Liver (tissue), 9 donors: ENCODE measurements around the gene NODAL. TPM values are rescaled to one million over a fixed set of nuclear protein-coding genes. Genes with fewer than 3 reads are reported as not detected.
A peak's percentile ranks its signal among the peaks of the same experiment; 100 is the strongest.

Experiments
- DNase-seq: peaks from one replicate; pipeline ENCODE4 v3.0.0-alpha.2; 2017; ENCODE audit warnings: low spot score
- H3K27ac ChIP-seq, 2 donors: one replicate each; pipeline ENCODE4 v1.7.0; 2013; ENCODE audit warnings: inconsistent platforms in 2 of 2, low read length in 2 of 2, control low read depth in 1 of 2, low read depth in 1 of 2, mild to moderate bottlenecking in 1 of 2
- H3K27me3 ChIP-seq, 4 donors: one replicate each; pipeline versions ENCODE4 v1.6.1 to v1.7.0; 2013; ENCODE audit warnings: low read length in 3 of 4, inconsistent platforms in 1 of 4, mild to moderate bottlenecking in 1 of 4, moderate library complexity in 1 of 4; ENCODE audit not compliant: control insufficient read depth in 4 of 4, insufficient read depth in 4 of 4
- H3K36me3 ChIP-seq, 4 donors: one replicate each; pipeline versions ENCODE4 v1.6.1 to v1.7.0; 2013; ENCODE audit warnings: low read length in 3 of 4, mild to moderate bottlenecking in 3 of 4, low read depth in 1 of 4, moderate library complexity in 1 of 4; ENCODE audit not compliant: control insufficient read depth in 4 of 4, insufficient read depth in 3 of 4
- H3K4me1 ChIP-seq, 4 donors: one replicate each; pipeline versions ENCODE4 v1.6.1 to v1.7.0; 2013; ENCODE audit warnings: low read length in 3 of 4, mild to moderate bottlenecking in 3 of 4, moderate library complexity in 1 of 4; ENCODE audit not compliant: control insufficient read depth in 4 of 4, insufficient read depth in 4 of 4
- H3K4me3 ChIP-seq, 3 donors: one replicate each; pipeline versions ENCODE4 v1.6.1 to v1.7.0; 2013; ENCODE audit warnings: low read length in 3 of 3, control low read depth in 1 of 3, low read depth in 1 of 3, mild to moderate bottlenecking in 1 of 3
- H3K9ac ChIP-seq, 2 donors: one replicate each; pipeline ENCODE4 v1.7.0; 2013; ENCODE audit warnings: low read length in 2 of 2, mild to moderate bottlenecking in 2 of 2, moderate library complexity in 2 of 2, control low read depth in 1 of 2, low read depth in 1 of 2
- H3K9me3 ChIP-seq, 4 donors: one replicate each; pipeline versions ENCODE4 v1.6.1 to v1.7.0; 2013; ENCODE audit warnings: low read length in 3 of 4; ENCODE audit not compliant: control insufficient read depth in 4 of 4
- EGR1 ChIP-seq, 2 donors: IDR thresholded peaks; 2 replicates each; pipeline ENCODE4 v1.6.1; 2016 to 2018; ENCODE audit warnings: antibody characterized with exemption in 2 of 2, low read depth in 2 of 2
- FOXA2 ChIP-seq: IDR thresholded peaks from 2 replicates; pipeline ENCODE4 v1.6.1; 2016; ENCODE audit warnings: antibody characterized with exemption
- GABPA ChIP-seq, 2 donors: IDR thresholded peaks in 1 of 2; conservative IDR thresholded peaks in 1 of 2; 2 replicates each; pipeline ENCODE4 v1.6.1; 2016; ENCODE audit warnings: antibody characterized with exemption in 2 of 2, mild to moderate bottlenecking in 1 of 2, moderate library complexity in 1 of 2
- HNF4G ChIP-seq: IDR thresholded peaks from 2 replicates; pipeline ENCODE4 v1.6.1; 2016; ENCODE audit warnings: antibody characterized with exemption
- JUND ChIP-seq, 2 donors: IDR thresholded peaks; 2 replicates each; pipeline ENCODE4 v1.6.1; 2016; ENCODE audit warnings: antibody characterized with exemption in 2 of 2
- NR2F2 ChIP-seq: IDR thresholded peaks from 2 replicates; pipeline ENCODE4 v1.6.1; 2016; ENCODE audit warnings: antibody characterized with exemption
- RXRA ChIP-seq, 2 donors: IDR thresholded peaks; 2 replicates each; pipeline ENCODE4 v1.6.1; 2017 to 2018; ENCODE audit warnings: antibody characterized with exemption in 2 of 2, mild to moderate bottlenecking in 1 of 2
- YY1 ChIP-seq: IDR thresholded peaks from 2 replicates; pipeline ENCODE4 v1.6.1; 2016; ENCODE audit warnings: antibody characterized with exemption, mild to moderate bottlenecking
- ZBTB33 ChIP-seq: IDR thresholded peaks from 2 replicates; pipeline ENCODE4 v1.6.1; 2016; ENCODE audit warnings: antibody characterized with exemption
- WGBS: extraction: QIAGEN DNeasy Blood & Tissue Kit; methylation state at CpG from one replicate; pipeline ENCODE4 v1.1.7; 2013; 5-methylcytosine and 5-hydroxymethylcytosine counted together
- polyA plus RNA-seq, 2 donors: library from polyadenylated mRNA; stranded (reverse) in 1 of 2; unstranded in 1 of 2; fragments of 200-250 nt in 1 of 2; fragments of >200 nt in 1 of 2; fragmentation: Nextera tagmentation in 1 of 2; extraction: Ambion mirVana in 1 of 2; gene quantifications; one replicate each; pipeline versions ENCODE4 v1.2.1 to v1.2.3, GENCODE V29; 2013 to 2015
- total RNA-seq, 2 donors: library from RNA; depleted of rRNA; stranded (reverse); fragments of >200 nt; gene quantifications; one replicate each; pipeline ENCODE4 v1.2.3, GENCODE V29; 2014
- TF ChIP-seq, protein P1 (sequence below): IDR thresholded peaks from 2 replicates; pipeline ENCODE4 v1.6.1; 2016; ENCODE audit warnings: antibody characterized with exemption
- TF ChIP-seq, protein P2 (sequence below): IDR thresholded peaks from 2 replicates; pipeline ENCODE4 v1.6.1; 2016; ENCODE audit warnings: antibody characterized with exemption, mild to moderate bottlenecking
- donor health status: healthy.
- donor health status: healthy.
- donor health status: healthy.
- donor health status: healthy.
- donor health status: healthy.

The NODAL gene
- total and polyA plus RNA-seq, 4 donors: not detected

- DNase-seq: no peak
- WGBS: 52% methylated on average over 9 of the region's 9 CpGs
- Histone ChIP-seq H3K9me3 (no peaks in the 10 kb centered on the region), H3K27me3 (no peaks in the 10 kb centered on the region), H3K4me3 (no peak overlapping the region), H3K4me1 (peaks cover 0 to 28% (median 4%) of the 10 kb centered on the region in 4 donors), H3K27ac (no peak overlapping the region), H3K36me3 (no peaks in the 10 kb centered on the region), H3K9ac (no peak overlapping the region)
- peak; percentile 14 for TF ChIP-seq NR2F2
- TF ChIP-seq HNF4G: no peak
- TF ChIP-seq JUND (IDR thresholded peaks at IDR 0.05): no peak
- no peak for TF ChIP-seq RXRA (IDR thresholded peaks at IDR 0.05)
- TF ChIP-seq, protein P1, sequence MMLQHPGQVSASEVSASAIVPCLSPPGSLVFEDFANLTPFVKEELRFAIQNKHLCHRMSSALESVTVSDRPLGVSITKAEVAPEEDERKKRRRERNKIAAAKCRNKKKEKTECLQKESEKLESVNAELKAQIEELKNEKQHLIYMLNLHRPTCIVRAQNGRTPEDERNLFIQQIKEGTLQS: no peak
Observed at GRCh38 chr10:70480239-70480861, 38.9 kb upstream of the NODAL start.

GRCh38 chr10:70479626-70480238 is 38.3 kb upstream of the NODAL start:
- H3K27ac ChIP-seq: peak overlapping the region in 1 of 2 donors; percentile 58
- H3K4me3 ChIP-seq: no peak overlapping the region
- no peaks in the 10 kb centered on the region for H3K9me3 ChIP-seq
- H3K36me3 ChIP-seq: no peaks in the 10 kb centered on the region
- H3K27me3 ChIP-seq: no peaks in the 10 kb centered on the region
- TF ChIP-seq YY1 (no peak), RXRA (IDR thresholded peaks at IDR 0.05) (no peak), HNF4G (no peak), ZBTB33 (no peak), EGR1 (IDR thresholded peaks at IDR 0.05; ENCODE audit: low read depth in 2 of 2) (no peak), GABPA (IDR thresholded peaks at IDR 0.05 in 1 of 2, conservative IDR thresholded peaks at IDR 0.05 in 1 of 2) (no peak), FOXA2 (no peak)
- TF ChIP-seq, protein P1: no peak
- TF ChIP-seq, protein P2, sequence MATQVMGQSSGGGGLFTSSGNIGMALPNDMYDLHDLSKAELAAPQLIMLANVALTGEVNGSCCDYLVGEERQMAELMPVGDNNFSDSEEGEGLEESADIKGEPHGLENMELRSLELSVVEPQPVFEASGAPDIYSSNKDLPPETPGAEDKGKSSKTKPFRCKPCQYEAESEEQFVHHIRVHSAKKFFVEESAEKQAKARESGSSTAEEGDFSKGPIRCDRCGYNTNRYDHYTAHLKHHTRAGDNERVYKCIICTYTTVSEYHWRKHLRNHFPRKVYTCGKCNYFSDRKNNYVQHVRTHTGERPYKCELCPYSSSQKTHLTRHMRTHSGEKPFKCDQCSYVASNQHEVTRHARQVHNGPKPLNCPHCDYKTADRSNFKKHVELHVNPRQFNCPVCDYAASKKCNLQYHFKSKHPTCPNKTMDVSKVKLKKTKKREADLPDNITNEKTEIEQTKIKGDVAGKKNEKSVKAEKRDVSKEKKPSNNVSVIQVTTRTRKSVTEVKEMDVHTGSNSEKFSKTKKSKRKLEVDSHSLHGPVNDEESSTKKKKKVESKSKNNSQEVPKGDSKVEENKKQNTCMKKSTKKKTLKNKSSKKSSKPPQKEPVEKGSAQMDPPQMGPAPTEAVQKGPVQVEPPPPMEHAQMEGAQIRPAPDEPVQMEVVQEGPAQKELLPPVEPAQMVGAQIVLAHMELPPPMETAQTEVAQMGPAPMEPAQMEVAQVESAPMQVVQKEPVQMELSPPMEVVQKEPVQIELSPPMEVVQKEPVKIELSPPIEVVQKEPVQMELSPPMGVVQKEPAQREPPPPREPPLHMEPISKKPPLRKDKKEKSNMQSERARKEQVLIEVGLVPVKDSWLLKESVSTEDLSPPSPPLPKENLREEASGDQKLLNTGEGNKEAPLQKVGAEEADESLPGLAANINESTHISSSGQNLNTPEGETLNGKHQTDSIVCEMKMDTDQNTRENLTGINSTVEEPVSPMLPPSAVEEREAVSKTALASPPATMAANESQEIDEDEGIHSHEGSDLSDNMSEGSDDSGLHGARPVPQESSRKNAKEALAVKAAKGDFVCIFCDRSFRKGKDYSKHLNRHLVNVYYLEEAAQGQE: no peak
- no peak overlapping the region for H3K9ac ChIP-seq
- DNase-seq: no peak
- peaks cover 0 to 28% (median 4%) of the 10 kb centered on the region in 4 donors for H3K4me1 ChIP-seq
- WGBS: 65% methylated on average over 8 of the region's 8 CpGs
